NCI-H2081 (cell line): ENCODE data around the gene DCUN1D1.

Experiments
- DNase-seq, 2 experiments: peaks; one replicate each; lab custom pipeline; 2025; lab: John Stamatoyannopoulos, UW

Gene DCUN1D1

GRCh38 chr3:182936239-182936917, 44.0 kb downstream of the DCUN1D1 start:
- DNase-seq, result no peak

- no peak for DNase-seq
Measured at GRCh38 chr3:182935803-182936202, 44.5 kb downstream of the DCUN1D1 start.

GRCh38 chr3:182925944-182926337, 54.4 kb downstream of the DCUN1D1 start:
- no peak for DNase-seq

- DNase-seq, result no peak
Measured at GRCh38 chr3:182925330-182925943, 54.9 kb downstream of the DCUN1D1 start.

GRCh38 chr3:182921665-182922355, 58.5 kb downstream of the DCUN1D1 start:
- DNase-seq, result no peak

- no peak for DNase-seq
Measured at GRCh38 chr3:182920515-182921084, 59.7 kb downstream of the DCUN1D1 start.

- DNase-seq, result no peak
Measured at GRCh38 chr3:182919866-182920357, 60.4 kb downstream of the DCUN1D1 start.

GRCh38 chr3:182917134-182917533, 63.2 kb downstream of the DCUN1D1 start:
- DNase-seq, result no peak

GRCh38 chr3:182914341-182914740, 66.0 kb downstream of the DCUN1D1 start:
- DNase-seq, result no peak

GRCh38 chr3:182913889-182914288, 66.4 kb downstream of the DCUN1D1 start:
- DNase-seq, result peak in 1 of 2 experiments; percentile 36

- no peak for DNase-seq
Measured at GRCh38 chr3:182912474-182912873, 67.9 kb downstream of the DCUN1D1 start.

GRCh38 chr3:182911782-182912111, 68.6 kb downstream of the DCUN1D1 start:
- DNase-seq, result no peak

GRCh38 chr3:182910936-182911781, 69.2 kb downstream of the DCUN1D1 start:
- DNase-seq, result no peak

- DNase-seq, result peak; percentile 19 to 29
Measured at GRCh38 chr3:182909318-182910040, 70.9 kb downstream of the DCUN1D1 start.

- no peak for DNase-seq
Measured at GRCh38 chr3:182908471-182908870, 71.9 kb downstream of the DCUN1D1 start.

- DNase-seq, result no peak
Measured at GRCh38 chr3:182906036-182906435, 74.3 kb downstream of the DCUN1D1 start.

- no peak for DNase-seq
Measured at GRCh38 chr3:182905623-182906022, 74.7 kb downstream of the DCUN1D1 start.

GRCh38 chr3:182904164-182904563, 76.2 kb downstream of the DCUN1D1 start:
- no peak for DNase-seq

GRCh38 chr3:182902236-182902635, 78.1 kb downstream of the DCUN1D1 start:
- DNase-seq, result no peak

GRCh38 chr3:182896553-182896952, 83.8 kb downstream of the DCUN1D1 start:
- DNase-seq, result no peak

- DNase-seq, result no peak
Measured at GRCh38 chr3:182895513-182896112, 84.7 kb downstream of the DCUN1D1 start.
